ENCODE measurements around the gene PDE6D. TPM values are rescaled to one million over a fixed set of nuclear protein-coding genes. Genes with fewer than 3 reads are reported as not detected.

Gene PDE6D
- total and polyA plus RNA-seq, 2 of the 13 experiments (the other 11 are each of a cell fraction or from before 2014, with no cell fraction given) = 14.1 to 23.2 TPM

DNA sequence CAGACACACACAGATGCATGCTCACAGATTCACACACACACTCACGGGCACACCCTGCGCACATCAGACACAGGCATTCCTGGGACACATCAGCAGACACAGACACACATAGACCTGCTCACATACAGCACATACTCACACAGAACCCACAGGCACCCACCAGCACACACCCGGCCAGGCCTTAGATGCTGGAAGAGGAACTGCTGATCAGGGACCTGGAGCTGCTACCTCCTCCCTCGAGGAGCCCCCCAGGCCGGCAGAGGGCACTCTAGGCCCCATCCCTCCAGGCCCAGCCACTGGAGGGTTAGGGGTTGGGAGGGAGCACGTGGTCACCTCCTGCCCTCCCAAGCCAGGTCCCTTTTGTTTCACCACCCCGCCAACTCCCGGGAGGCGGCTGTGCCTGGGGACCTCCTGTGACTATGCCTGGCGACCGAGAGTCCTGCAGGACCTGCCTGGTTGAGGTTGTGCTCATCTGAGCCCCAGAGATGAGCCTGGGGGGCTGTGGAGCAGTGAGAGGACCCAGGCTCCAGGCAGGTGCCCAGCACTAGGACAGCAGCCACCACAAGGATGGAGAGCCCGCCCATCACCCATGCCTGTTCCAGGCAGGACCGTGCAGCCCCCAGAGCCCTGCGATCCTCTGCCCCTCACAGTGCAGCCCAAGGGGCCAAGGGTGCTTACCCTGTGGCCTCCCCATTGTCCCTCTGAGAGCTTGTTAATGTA is 93.8 kb downstream of the PDE6D start (continued):
- TF ChIP-seq TOPORS (CRISPR knock-in tag; IDR thresholded peaks at IDR 0.05) (no peak), ZNF260 (CRISPR knock-in tag; IDR thresholded peaks at IDR 0.05; ENCODE audit: borderline replicate concordance, low read depth) (no peak), ZNF792 (CRISPR knock-in tag; IDR thresholded peaks at IDR 0.05) (no peak), ZSCAN22 (CRISPR knock-in tag; IDR thresholded peaks at IDR 0.05) (no peak), ISL2 (CRISPR knock-in tag; IDR thresholded peaks at IDR 0.05) (0 out of 2 replicates have a peak, but pooled peaks have one; percentile 41), ZBTB49 (CRISPR knock-in tag; IDR thresholded peaks at IDR 0.05; ENCODE audit: borderline replicate concordance) (0 out of 2 replicates have a peak, but pooled peaks have one; percentile 43), EZH2 (conservative IDR thresholded peaks at IDR 0.05; ENCODE audit: low read depth, low read length) (no peak), FOXC1 (CRISPR knock-in tag; IDR thresholded peaks at IDR 0.05; ENCODE audit: borderline replicate concordance) (peak; percentile 96), ETV5 (CRISPR knock-in tag; IDR thresholded peaks at IDR 0.05; ENCODE audit: borderline replicate concordance) (peak; percentile 51), ZNF44 (CRISPR knock-in tag; IDR thresholded peaks at IDR 0.05) (0 out of 2 replicates have a peak, but pooled peaks have one; percentile 49), SMAD3 (CRISPR knock-in tag; IDR thresholded peaks at IDR 0.05) (peak; percentile 76; the same call in 1 of the 2 replicates), ZNF614 (CRISPR knock-in tag; IDR thresholded peaks at IDR 0.05; ENCODE audit: borderline replicate concordance) (no peak; the same call in 1 of the 2 replicates), POLR2AphosphoS2 (IDR thresholded peaks at IDR 0.05; ENCODE audit: low read depth, low read length) (no peak), JUND (CRISPR knock-in tag; IDR thresholded peaks at IDR 0.05) (no peak), SETDB1 (CRISPR knock-in tag; IDR thresholded peaks at IDR 0.05; ENCODE audit: borderline replicate concordance) (no peak), POLR2G (IDR thresholded peaks at IDR 0.05; ENCODE audit: low read depth, low read length) (peak; percentile 80), MXD4 (CRISPR knock-in tag; IDR thresholded peaks at IDR 0.05) (peak; percentile 78), MIER2 (CRISPR knock-in tag; IDR thresholded peaks at IDR 0.05) (no peak), TBX3 (IDR thresholded peaks at IDR 0.05; ENCODE audit: borderline replicate concordance) (no peak), ZNF329 (CRISPR knock-in tag; IDR thresholded peaks at IDR 0.05; ENCODE audit: low read depth) (no peak)
- TF ChIP-seq, protein P1, sequence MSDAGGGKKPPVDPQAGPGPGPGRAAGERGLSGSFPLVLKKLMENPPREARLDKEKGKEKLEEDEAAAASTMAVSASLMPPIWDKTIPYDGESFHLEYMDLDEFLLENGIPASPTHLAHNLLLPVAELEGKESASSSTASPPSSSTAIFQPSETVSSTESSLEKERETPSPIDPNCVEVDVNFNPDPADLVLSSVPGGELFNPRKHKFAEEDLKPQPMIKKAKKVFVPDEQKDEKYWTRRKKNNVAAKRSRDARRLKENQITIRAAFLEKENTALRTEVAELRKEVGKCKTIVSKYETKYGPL (CRISPR knock-in tag; IDR thresholded peaks at IDR 0.05) = no peak
- TF ChIP-seq, protein P2, sequence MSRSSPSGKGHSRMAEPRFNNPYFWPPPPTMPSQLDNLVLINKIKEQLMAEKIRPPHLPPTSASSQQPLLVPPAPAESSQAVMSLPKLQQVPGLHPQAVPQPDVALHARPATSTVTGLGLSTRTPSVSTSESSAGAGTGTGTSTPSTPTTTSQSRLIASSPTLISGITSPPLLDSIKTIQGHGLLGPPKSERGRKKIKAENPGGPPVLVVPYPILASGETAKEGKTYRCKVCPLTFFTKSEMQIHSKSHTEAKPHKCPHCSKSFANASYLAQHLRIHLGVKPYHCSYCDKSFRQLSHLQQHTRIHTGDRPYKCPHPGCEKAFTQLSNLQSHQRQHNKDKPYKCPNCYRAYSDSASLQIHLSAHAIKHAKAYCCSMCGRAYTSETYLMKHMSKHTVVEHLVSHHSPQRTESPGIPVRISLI (CRISPR knock-in tag; IDR thresholded peaks at IDR 0.05; ENCODE audit: borderline replicate concordance) = no peak
- TF ChIP-seq, protein P3, sequence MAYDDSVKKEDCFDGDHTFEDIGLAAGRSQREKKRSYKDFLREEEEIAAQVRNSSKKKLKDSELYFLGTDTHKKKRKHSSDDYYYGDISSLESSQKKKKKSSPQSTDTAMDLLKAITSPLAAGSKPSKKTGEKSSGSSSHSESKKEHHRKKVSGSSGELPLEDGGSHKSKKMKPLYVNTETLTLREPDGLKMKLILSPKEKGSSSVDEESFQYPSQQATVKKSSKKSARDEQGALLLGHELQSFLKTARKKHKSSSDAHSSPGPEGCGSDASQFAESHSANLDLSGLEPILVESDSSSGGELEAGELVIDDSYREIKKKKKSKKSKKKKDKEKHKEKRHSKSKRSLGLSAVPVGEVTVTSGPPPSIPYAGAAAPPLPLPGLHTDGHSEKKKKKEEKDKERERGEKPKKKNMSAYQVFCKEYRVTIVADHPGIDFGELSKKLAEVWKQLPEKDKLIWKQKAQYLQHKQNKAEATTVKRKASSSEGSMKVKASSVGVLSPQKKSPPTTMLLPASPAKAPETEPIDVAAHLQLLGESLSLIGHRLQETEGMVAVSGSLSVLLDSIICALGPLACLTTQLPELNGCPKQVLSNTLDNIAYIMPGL (CRISPR knock-in tag; IDR thresholded peaks at IDR 0.05; ENCODE audit: borderline replicate concordance in 1 of 2, low read depth in 1 of 2) = peak; percentile 93 to 95
